Measurements from ENCODE around the gene EFEMP2. TPM values are rescaled to one million over a fixed set of nuclear protein-coding genes. Genes with fewer than 3 reads are reported as not detected.

Gene EFEMP2
- total RNA-seq, 2 experiments from 2014 or later, result 7.2 to 7.6 TPM

DNA sequence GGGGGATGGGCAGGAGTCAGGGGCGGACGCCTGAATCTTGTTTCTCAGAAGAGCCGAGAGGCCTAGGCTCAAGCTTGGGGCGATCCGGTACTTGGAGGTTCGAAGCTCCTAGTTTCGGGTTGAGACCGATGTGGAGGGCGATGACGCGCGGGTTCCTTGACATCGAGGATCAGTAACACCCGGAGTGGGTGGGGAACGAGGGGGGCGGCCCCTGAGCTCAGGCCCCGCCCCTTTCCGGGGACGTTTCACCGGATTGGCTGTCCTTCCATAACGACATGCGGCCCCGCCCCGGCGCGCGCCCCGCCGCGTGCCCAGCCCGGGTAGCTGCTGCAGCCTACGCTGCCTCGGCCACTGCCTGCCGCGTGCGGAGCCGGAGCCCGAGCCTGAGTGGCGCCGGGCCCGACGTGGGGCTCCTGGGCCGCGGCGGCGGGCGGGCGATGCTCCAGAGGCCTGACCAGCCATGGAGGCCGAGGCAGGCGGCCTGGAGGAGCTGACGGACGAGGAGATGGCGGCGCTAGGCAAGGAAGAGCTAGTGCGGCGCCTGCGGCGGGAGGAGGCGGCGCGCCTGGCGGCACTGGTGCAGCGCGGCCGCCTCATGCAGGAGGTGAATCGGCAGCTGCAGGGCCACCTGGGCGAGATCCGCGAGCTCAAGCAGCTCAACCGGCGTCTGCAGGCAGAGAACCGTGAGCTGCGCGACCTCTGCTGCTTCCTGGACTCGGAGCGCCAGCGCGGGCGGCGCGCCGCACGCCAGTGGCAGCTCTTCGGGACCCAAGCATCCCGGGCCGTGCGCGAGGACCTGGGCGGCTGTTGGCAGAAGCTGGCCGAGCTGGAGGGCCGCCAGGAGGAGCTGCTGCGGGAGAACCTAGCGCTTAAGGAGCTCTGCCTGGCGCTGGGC is 18.0 kb upstream of the EFEMP2 start, which contains the start of gene CCDC85B:
TSS of gene CCDC85B (plus strand) at position 350 of the 895 bp plus-strand sequence. CDS start at position 461, 111 bp downstream.
- Histone ChIP-seq H3K9me2 (ENCODE audit: insufficient read depth, low read length) (no peaks in the 10 kb centered on the region), H2AFZ (ENCODE audit: low read length) (peak within 1 kb of the TSS; percentile 65; the same call in 1 of the 2 replicates), H3K36me3 (ENCODE audit: insufficient read depth, low read length) (peaks cover 20% of the 10 kb centered on the region), H4K20me1 (ENCODE audit: insufficient read depth, low read length) (peaks cover 5% of the 10 kb centered on the region; the same call in 1 of the 2 replicates), H3K9me3 (ENCODE audit: low read length) (no peaks in the 10 kb centered on the region), H3K79me2 (ENCODE audit: insufficient read depth, low read depth, low read length) (peaks cover 41% of the 10 kb centered on the region), H3K4me2 (ENCODE audit: low read length) (peak within 1 kb of the TSS; percentile 97), H3K27ac (ENCODE audit: low read depth, low read length, poor library complexity, severe bottlenecking) (peak within 1 kb of the TSS; percentile 86), H3K4me3 (ENCODE audit: low read depth, low read length, poor library complexity, severe bottlenecking) (peak within 1 kb of the TSS; percentile 93), H3K4me1 (ENCODE audit: insufficient read depth, low read length, poor library complexity, severe bottlenecking) (peaks cover 61% of the 10 kb centered on the region)
- TF ChIP-seq, protein P1, sequence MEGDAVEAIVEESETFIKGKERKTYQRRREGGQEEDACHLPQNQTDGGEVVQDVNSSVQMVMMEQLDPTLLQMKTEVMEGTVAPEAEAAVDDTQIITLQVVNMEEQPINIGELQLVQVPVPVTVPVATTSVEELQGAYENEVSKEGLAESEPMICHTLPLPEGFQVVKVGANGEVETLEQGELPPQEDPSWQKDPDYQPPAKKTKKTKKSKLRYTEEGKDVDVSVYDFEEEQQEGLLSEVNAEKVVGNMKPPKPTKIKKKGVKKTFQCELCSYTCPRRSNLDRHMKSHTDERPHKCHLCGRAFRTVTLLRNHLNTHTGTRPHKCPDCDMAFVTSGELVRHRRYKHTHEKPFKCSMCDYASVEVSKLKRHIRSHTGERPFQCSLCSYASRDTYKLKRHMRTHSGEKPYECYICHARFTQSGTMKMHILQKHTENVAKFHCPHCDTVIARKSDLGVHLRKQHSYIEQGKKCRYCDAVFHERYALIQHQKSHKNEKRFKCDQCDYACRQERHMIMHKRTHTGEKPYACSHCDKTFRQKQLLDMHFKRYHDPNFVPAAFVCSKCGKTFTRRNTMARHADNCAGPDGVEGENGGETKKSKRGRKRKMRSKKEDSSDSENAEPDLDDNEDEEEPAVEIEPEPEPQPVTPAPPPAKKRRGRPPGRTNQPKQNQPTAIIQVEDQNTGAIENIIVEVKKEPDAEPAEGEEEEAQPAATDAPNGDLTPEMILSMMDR (conservative IDR thresholded peaks at IDR 0.05; ENCODE audit: low read length), result peak; percentile 35
- TF ChIP-seq EZH2phosphoT487 (IDR thresholded peaks at IDR 0.05; ENCODE audit: borderline replicate concordance, low read depth, low read length), result no peak
- CTCF ChIA-PET (ENCODE audit: unreplicated experiment), result interaction anchor here (0.5 to 1.6 kb wide), 6 partner anchors 11 to 324 kb away, joined by 3 to 12 read pairs (median 4); partner anchors contain the start of gene MUS81
- POLR2A ChIA-PET, result interaction anchor here (0.6 to 5.6 kb wide), 15 partner anchors 11 to 561 kb away, joined by 3 to 59 read pairs (median 4); partner anchors contain the start of genes BANF1, CFL1, EIF1AD and FOSL1
- BruUV-seq (replicated peaks), result no TSS peak
- intact Hi-C loops (cut with micrococcal nuclease; ENCODE audit: unreplicated experiment), result loop anchor here (1.0 to 5.0 kb wide), 4 partner anchors 17 to 162 kb away; partner anchors contain the start of genes BANF1, C11orf68, DRAP1 and EIF1AD
- DNase-seq (ENCODE audit: low spot score), result peak; percentile 97

DNA sequence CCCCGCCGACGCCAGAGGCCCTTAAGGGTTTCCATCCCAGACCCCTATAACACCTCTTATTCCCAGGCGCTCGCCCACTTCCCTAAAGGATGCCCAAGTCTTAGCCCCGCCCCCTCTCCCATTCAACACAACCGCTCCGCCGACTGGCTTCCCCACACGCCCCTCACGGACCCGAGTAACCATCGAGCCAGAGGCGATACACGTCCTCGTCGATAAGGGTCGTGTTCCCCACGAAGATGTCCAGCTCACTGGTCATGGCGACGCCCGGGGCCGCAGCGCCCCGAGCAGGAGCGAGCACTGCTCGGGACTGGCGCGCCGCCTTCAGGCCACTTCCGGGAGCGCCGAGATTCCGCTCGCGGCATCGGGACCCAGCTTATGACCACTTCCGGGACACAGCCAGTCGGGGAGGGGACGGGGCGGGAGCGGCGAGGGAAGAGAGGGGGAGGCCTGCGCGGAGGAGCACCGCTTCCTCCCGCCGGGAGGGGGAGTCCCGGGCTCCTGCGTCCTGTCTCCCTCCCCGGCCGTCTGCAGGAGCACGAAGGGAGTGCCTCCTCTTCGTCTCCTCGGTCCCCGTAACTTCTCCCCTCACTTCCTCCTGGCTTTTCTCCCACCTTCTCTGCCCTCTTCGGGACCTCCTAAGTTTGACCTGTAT is 15.7 kb upstream of the EFEMP2 start, which contains the start of gene FIBP:
TSS of gene FIBP (minus strand) at position 309 of the 652 bp plus-strand sequence. CDS start at position 256, 53 bp downstream.
- Histone ChIP-seq H3K9me2 (ENCODE audit: insufficient read depth, low read length) (no peaks in the 10 kb centered on the region), H3K4me3 (ENCODE audit: low read depth, low read length, poor library complexity, severe bottlenecking) (peak within 1 kb of the TSS; percentile 93), H3K4me1 (ENCODE audit: insufficient read depth, low read length, poor library complexity, severe bottlenecking) (peaks cover 64% of the 10 kb centered on the region), H3K36me3 (ENCODE audit: insufficient read depth, low read length) (peaks cover 42% of the 10 kb centered on the region), H3K9me3 (ENCODE audit: low read length) (no peaks in the 10 kb centered on the region), H3K27ac (ENCODE audit: low read depth, low read length, poor library complexity, severe bottlenecking) (peak within 1 kb of the TSS; percentile 80), H3K4me2 (ENCODE audit: low read length) (peak within 1 kb of the TSS; percentile 97), H3K79me2 (ENCODE audit: insufficient read depth, low read depth, low read length) (peaks cover 41% of the 10 kb centered on the region), H2AFZ (ENCODE audit: low read length) (peak within 1 kb of the TSS; percentile 65), H4K20me1 (ENCODE audit: insufficient read depth, low read length) (peaks cover 5% of the 10 kb centered on the region; the same call in 1 of the 2 replicates)
- intact Hi-C loops (cut with micrococcal nuclease; ENCODE audit: unreplicated experiment), result loop anchor here (1.0 to 5.0 kb wide), 3 partner anchors 29 to 244 kb away; partner anchors contain the start of gene SART1
- DNase-seq (ENCODE audit: low spot score), result peak; percentile 97
- BruUV-seq (replicated peaks), result no TSS peak
- no peak for TF ChIP-seq EZH2phosphoT487 (IDR thresholded peaks at IDR 0.05; ENCODE audit: borderline replicate concordance, low read depth, low read length)
- TF ChIP-seq, protein P1 (conservative IDR thresholded peaks at IDR 0.05; ENCODE audit: low read length), result peak; percentile 81
- ChIA-PET CTCF (ENCODE audit: unreplicated experiment) (interaction anchor here (0.5 to 2.4 kb wide), 17 partner anchors 8 to 396 kb away, joined by 3 to 24 read pairs (median 5); partner anchors contain the start of genes CFL1 and MUS81), POLR2A (interaction anchor here (0.5 to 5.6 kb wide), 11 partner anchors 10 to 1032 kb away, joined by 3 to 59 read pairs (median 4); partner anchors contain the start of genes CFL1 and MUS81)
